GM23338 (cell line): Measurements from ENCODE around the gene LOXHD1. TPM values are rescaled to one million over a fixed set of nuclear protein-coding genes. Genes with fewer than 3 reads are reported as not detected.

ENCODE experiments used
- ATAC-seq: fragments of 200-7000 bp; cut with Tn5 transposase; 3 replicates; pipeline ENCODE4 v1.9.1; 2020
- DNase-seq: peaks from one replicate; pipeline ENCODE4 v3.0.0-alpha.2; 2015; ENCODE audit warnings: low spot score
- H2AFZ ChIP-seq: fragments of 200-600 bp; sonication (generic); 2 replicates; pipeline ENCODE4 v1.8.0; 2016; ENCODE audit warnings: antibody characterized with exemption, mild to moderate bottlenecking, moderate library complexity
- H3F3A ChIP-seq: fragments of 200-600 bp; sonication (generic); replicated peaks from 2 replicates; pipeline ENCODE4 v1.8.0; 2017; ENCODE audit warnings: antibody characterized with exemption, mixed run types, low read depth
- H3K27ac ChIP-seq: fragments of 200-600 bp; sonication (generic); 2 replicates; pipeline ENCODE4 v1.6.1; 2016; ENCODE audit warnings: low read depth
- H3K27me3 ChIP-seq: fragments of 200-600 bp; sonication (generic); 2 replicates; pipeline ENCODE4 v1.8.0; 2016; ENCODE audit warnings: mild to moderate bottlenecking, mixed run types, moderate library complexity; ENCODE audit not compliant: insufficient read depth
- H3K36me3 ChIP-seq: fragments of 200-600 bp; sonication (generic); 2 replicates; pipeline ENCODE4 v1.8.0; 2016; ENCODE audit warnings: mild to moderate bottlenecking; ENCODE audit not compliant: insufficient read depth
- H3K4me1 ChIP-seq: fragments of 200-600 bp; sonication (generic); 2 replicates; pipeline ENCODE4 v1.8.0; 2016; ENCODE audit warnings: mild to moderate bottlenecking, moderate library complexity; ENCODE audit not compliant: insufficient read depth
- H3K4me2 ChIP-seq: fragments of 200-600 bp; sonication (generic); 2 replicates; pipeline ENCODE4 v1.7.1; 2017; ENCODE audit warnings: mixed run types
- H3K4me3 ChIP-seq: fragments of 200-600 bp; sonication (generic); 2 replicates; pipeline ENCODE4 v1.6.1; 2016; ENCODE audit warnings: mixed run types
- H3K79me2 ChIP-seq: fragments of 200-600 bp; sonication (generic); replicated peaks from 2 replicates; pipeline ENCODE4 v1.8.0; 2017; ENCODE audit warnings: mild to moderate bottlenecking; ENCODE audit not compliant: insufficient read depth
- H3K9me2 ChIP-seq: fragments of 200-600 bp; sonication (generic); 2 replicates; pipeline ENCODE4 v1.8.0; 2017; ENCODE audit not compliant: insufficient read depth
- H4K20me1 ChIP-seq: fragments of 200-600 bp; sonication (generic); replicated peaks from 2 replicates; pipeline ENCODE4 v1.8.0; 2017; ENCODE audit warnings: mild to moderate bottlenecking; ENCODE audit not compliant: insufficient read depth
- H3K27ac Mint-ChIP-seq: 2 replicates; pipeline ENCODE4 v1.8.0; 2020; ENCODE audit warnings: inconsistent platforms, mild to moderate bottlenecking, moderate library complexity, mixed read lengths
- H3K27me3 Mint-ChIP-seq: 3 replicates; pipeline ENCODE4 v1.8.0; 2022; ENCODE audit warnings: low read depth, mild to moderate bottlenecking, moderate library complexity, mixed read lengths, inconsistent platforms; ENCODE audit not compliant: insufficient read depth, poor library complexity
- H3K36me3 Mint-ChIP-seq: 3 replicates; pipeline ENCODE4 v1.8.0; 2021; ENCODE audit warnings: low read depth, mild to moderate bottlenecking, inconsistent platforms, moderate library complexity, mixed read lengths
- H3K4me1 Mint-ChIP-seq: 3 replicates; pipeline ENCODE4 v1.8.0; 2020; ENCODE audit warnings: mild to moderate bottlenecking, inconsistent platforms, mixed read lengths
- H3K4me3 Mint-ChIP-seq: 3 replicates; pipeline ENCODE4 v1.8.0; 2021; ENCODE audit warnings: moderate library complexity, mild to moderate bottlenecking, inconsistent platforms, mixed read lengths
- H3K9me3 Mint-ChIP-seq: 3 replicates; pipeline ENCODE4 v1.8.0; 2020; ENCODE audit warnings: moderate library complexity, mild to moderate bottlenecking, inconsistent platforms, mixed read lengths
- CREB1 ChIP-seq: fragments of 250-450 bp; sonication (Bioruptor Pico); IDR thresholded peaks from 2 replicates; pipeline ENCODE4 v1.5.0; 2020; ENCODE audit warnings: low read depth, mild to moderate bottlenecking, moderate library complexity
- ETS1 ChIP-seq: IDR thresholded peaks from 2 replicates; pipeline ENCODE4 v1.6.1; 2016; ENCODE audit warnings: antibody characterized with exemption
- EZH2 ChIP-seq: fragments of 200-600 bp; sonication (generic); IDR thresholded peaks from one replicate; pipeline ENCODE4 v1.8.0; 2017; ENCODE audit warnings: antibody characterized with exemption, mild to moderate bottlenecking, low read depth; ENCODE audit not compliant: unreplicated experiment
- EZH2phosphoT487 ChIP-seq: fragments of 200-600 bp; sonication (generic); IDR thresholded peaks from one replicate; pipeline ENCODE4 v1.8.1; 2018; ENCODE audit warnings: antibody characterized with exemption; ENCODE audit not compliant: unreplicated experiment
- JUNB ChIP-seq: IDR thresholded peaks from one replicate; pipeline ENCODE4 v1.6.1; 2016; ENCODE audit warnings: antibody characterized with exemption; ENCODE audit not compliant: unreplicated experiment
- NANOG ChIP-seq: IDR thresholded peaks from 2 replicates; pipeline ENCODE4 v1.6.1; 2016; ENCODE audit warnings: antibody characterized with exemption, borderline replicate concordance
- POLR2AphosphoS5 ChIP-seq: IDR thresholded peaks from 2 replicates; pipeline ENCODE4 v1.6.1; 2016; ENCODE audit warnings: antibody characterized with exemption, low read depth
- REST ChIP-seq: IDR thresholded peaks from one replicate; pipeline ENCODE4 v1.6.1; 2018; ENCODE audit warnings: antibody characterized with exemption; ENCODE audit not compliant: unreplicated experiment
- STAT1 ChIP-seq: IDR thresholded peaks from one replicate; pipeline ENCODE4 v1.6.1; 2016; ENCODE audit warnings: antibody characterized with exemption; ENCODE audit not compliant: unreplicated experiment
- ZNF114 ChIP-seq: fragments of 250-450 bp; sonication (Bioruptor Pico); IDR thresholded peaks from 2 replicates; pipeline ENCODE4 v1.5.0; 2020; ENCODE audit warnings: mild to moderate bottlenecking, moderate library complexity
- ZNF331 ChIP-seq: fragments of 250-450 bp; sonication (Bioruptor Pico); IDR thresholded peaks from 2 replicates; pipeline ENCODE4 v1.5.0; 2020; ENCODE audit warnings: low read depth, mild to moderate bottlenecking, moderate library complexity
- polyA plus RNA-seq: library from polyadenylated mRNA; unstranded; fragments of >200 nt; fragmentation: Nextera tagmentation; extraction: Ambion mirVana; gene quantifications from 2 replicates; pipeline ENCODE4 v1.2.1, GENCODE V29; 2016
- total RNA-seq: library from RNA; depleted of rRNA; stranded (reverse); fragments of >200 nt; shearing (Covaris generic); gene quantifications from 2 replicates; pipeline ENCODE4 v1.2.3, GENCODE V29; 2014
- TF ChIP-seq, protein P1 (sequence below), 2 experiments: fragments of 200-600 bp in 1 of 2; sonication (generic) in 1 of 2; conservative IDR thresholded peaks; 2 replicates each; pipeline versions ENCODE4 v1.5.1 to v1.6.1; 2016 to 2017; ENCODE audit warnings: antibody characterized with exemption in 2 of 2, low read depth in 2 of 2, mild to moderate bottlenecking in 2 of 2, moderate library complexity in 1 of 2
- TF ChIP-seq, protein P2 (sequence below): fragments of 250-450 bp; sonication (Bioruptor Pico); IDR thresholded peaks from 2 replicates; pipeline ENCODE4 v1.5.0; 2020; ENCODE audit warnings: mild to moderate bottlenecking, moderate library complexity

The LOXHD1 gene
- total and polyA plus RNA-seq, 2 experiments from 2014 or later: 0.17 TPM; not detected in 1

- Mint-ChIP-seq H3K9me3 (peaks cover 19% of the 10 kb centered on the region), H3K27me3 (peaks cover 9% of the 10 kb centered on the region), H3K27ac (no peak overlapping the region), H3K4me1 (no peaks in the 10 kb centered on the region), H3K36me3 (no peaks in the 10 kb centered on the region), H3K4me3 (no peak overlapping the region)
- no peak overlapping the region for H3K27ac ChIP-seq
- H2AFZ ChIP-seq: no peak overlapping the region
- H4K20me1 ChIP-seq: no peaks in the 10 kb centered on the region
- no peak overlapping the region for H3K4me2 ChIP-seq
- H3K4me3 ChIP-seq: no peak overlapping the region
- H3K36me3 ChIP-seq: no peaks in the 10 kb centered on the region
- H3F3A ChIP-seq: no peaks in the 10 kb centered on the region
- ATAC-seq (no peak), DNase-seq (no peak)
- no peaks in the 10 kb centered on the region for H3K79me2 ChIP-seq
- TF ChIP-seq ZNF114: no peak
- TF ChIP-seq CREB1 (CRISPR knock-in tag): no peak
- TF ChIP-seq, protein P1, sequence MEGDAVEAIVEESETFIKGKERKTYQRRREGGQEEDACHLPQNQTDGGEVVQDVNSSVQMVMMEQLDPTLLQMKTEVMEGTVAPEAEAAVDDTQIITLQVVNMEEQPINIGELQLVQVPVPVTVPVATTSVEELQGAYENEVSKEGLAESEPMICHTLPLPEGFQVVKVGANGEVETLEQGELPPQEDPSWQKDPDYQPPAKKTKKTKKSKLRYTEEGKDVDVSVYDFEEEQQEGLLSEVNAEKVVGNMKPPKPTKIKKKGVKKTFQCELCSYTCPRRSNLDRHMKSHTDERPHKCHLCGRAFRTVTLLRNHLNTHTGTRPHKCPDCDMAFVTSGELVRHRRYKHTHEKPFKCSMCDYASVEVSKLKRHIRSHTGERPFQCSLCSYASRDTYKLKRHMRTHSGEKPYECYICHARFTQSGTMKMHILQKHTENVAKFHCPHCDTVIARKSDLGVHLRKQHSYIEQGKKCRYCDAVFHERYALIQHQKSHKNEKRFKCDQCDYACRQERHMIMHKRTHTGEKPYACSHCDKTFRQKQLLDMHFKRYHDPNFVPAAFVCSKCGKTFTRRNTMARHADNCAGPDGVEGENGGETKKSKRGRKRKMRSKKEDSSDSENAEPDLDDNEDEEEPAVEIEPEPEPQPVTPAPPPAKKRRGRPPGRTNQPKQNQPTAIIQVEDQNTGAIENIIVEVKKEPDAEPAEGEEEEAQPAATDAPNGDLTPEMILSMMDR (conservative IDR thresholded peaks at IDR 0.05; ENCODE audit: low read depth in 2 of 2): no peak
- no peak for TF ChIP-seq NANOG
- TF ChIP-seq STAT1: no peak
- TF ChIP-seq EZH2phosphoT487: no peak
- TF ChIP-seq JUNB: no peak
- TF ChIP-seq ZNF331 (CRISPR knock-in tag): no peak
- no peak for TF ChIP-seq EZH2
- TF ChIP-seq REST: no peak
- TF ChIP-seq ETS1: no peak
- no peak for TF ChIP-seq POLR2AphosphoS5
- TF ChIP-seq, protein P2, sequence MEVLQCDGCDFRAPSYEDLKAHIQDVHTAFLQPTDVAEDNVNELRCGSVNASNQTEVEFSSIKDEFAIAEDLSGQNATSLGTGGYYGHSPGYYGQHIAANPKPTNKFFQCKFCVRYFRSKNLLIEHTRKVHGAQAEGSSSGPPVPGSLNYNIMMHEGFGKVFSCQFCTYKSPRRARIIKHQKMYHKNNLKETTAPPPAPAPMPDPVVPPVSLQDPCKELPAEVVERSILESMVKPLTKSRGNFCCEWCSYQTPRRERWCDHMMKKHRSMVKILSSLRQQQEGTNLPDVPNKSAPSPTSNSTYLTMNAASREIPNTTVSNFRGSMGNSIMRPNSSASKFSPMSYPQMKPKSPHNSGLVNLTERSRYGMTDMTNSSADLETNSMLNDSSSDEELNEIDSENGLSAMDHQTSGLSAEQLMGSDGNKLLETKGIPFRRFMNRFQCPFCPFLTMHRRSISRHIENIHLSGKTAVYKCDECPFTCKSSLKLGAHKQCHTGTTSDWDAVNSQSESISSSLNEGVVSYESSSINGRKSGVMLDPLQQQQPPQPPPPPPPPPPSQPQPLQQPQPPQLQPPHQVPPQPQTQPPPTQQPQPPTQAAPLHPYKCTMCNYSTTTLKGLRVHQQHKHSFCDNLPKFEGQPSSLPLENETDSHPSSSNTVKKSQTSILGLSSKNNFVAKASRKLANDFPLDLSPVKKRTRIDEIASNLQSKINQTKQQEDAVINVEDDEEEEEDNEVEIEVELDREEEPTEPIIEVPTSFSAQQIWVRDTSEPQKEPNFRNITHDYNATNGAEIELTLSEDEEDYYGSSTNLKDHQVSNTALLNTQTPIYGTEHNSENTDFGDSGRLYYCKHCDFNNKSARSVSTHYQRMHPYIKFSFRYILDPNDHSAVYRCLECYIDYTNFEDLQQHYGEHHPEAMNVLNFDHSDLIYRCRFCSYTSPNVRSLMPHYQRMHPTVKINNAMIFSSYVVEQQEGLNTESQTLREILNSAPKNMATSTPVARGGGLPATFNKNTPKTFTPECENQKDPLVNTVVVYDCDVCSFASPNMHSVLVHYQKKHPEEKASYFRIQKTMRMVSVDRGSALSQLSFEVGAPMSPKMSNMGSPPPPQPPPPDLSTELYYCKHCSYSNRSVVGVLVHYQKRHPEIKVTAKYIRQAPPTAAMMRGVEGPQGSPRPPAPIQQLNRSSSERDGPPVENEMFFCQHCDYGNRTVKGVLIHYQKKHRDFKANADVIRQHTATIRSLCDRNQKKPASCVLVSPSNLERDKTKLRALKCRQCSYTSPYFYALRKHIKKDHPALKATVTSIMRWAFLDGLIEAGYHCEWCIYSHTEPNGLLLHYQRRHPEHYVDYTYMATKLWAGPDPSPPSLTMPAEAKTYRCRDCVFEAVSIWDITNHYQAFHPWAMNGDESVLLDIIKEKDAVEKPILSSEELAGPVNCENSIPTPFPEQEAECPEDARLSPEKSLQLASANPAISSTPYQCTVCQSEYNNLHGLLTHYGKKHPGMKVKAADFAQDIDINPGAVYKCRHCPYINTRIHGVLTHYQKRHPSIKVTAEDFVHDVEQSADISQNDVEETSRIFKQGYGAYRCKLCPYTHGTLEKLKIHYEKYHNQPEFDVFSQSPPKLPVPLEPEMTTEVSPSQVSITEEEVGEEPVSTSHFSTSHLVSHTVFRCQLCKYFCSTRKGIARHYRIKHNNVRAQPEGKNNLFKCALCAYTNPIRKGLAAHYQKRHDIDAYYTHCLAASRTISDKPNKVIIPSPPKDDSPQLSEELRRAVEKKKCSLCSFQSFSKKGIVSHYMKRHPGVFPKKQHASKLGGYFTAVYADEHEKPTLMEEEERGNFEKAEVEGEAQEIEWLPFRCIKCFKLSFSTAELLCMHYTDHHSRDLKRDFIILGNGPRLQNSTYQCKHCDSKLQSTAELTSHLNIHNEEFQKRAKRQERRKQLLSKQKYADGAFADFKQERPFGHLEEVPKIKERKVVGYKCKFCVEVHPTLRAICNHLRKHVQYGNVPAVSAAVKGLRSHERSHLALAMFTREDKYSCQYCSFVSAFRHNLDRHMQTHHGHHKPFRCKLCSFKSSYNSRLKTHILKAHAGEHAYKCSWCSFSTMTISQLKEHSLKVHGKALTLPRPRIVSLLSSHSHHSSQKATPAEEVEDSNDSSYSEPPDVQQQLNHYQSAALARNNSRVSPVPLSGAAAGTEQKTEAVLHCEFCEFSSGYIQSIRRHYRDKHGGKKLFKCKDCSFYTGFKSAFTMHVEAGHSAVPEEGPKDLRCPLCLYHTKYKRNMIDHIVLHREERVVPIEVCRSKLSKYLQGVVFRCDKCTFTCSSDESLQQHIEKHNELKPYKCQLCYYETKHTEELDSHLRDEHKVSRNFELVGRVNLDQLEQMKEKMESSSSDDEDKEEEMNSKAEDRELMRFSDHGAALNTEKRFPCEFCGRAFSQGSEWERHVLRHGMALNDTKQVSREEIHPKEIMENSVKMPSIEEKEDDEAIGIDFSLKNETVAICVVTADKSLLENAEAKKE (CRISPR knock-in tag): no peak
- H3K9me2 ChIP-seq: 0 out of 2 replicates have a peak, but pooled peaks cover 5% of the 10 kb centered on the region
- no peaks in the 10 kb centered on the region for H3K4me1 ChIP-seq
- H3K27me3 ChIP-seq: no peaks in the 10 kb centered on the region
Observed at GRCh38 chr18:46577546-46577945, 79.5 kb downstream of the LOXHD1 start.
